IPS-20b (cell line): ENCODE measurements around the gene MINDY4.
"Not testable (repeated sequence)": the region's sequence is repeated elsewhere in the genome, so short reads cannot be mapped to it uniquely, and the experiment has no call there.

Experiments used
- H3K27ac ChIP-seq: one replicate; pipeline ENCODE4 v1.5.1; 2013; ENCODE audit warnings: low read length
- H3K27me3 ChIP-seq: 2 replicates; pipeline ENCODE4 v1.6.1; 2013; ENCODE audit warnings: mild to moderate bottlenecking, low read length, inconsistent platforms; ENCODE audit not compliant: insufficient read depth
- H3K36me3 ChIP-seq: 2 replicates; pipeline ENCODE4 v1.6.1; 2013; ENCODE audit warnings: low read depth, mild to moderate bottlenecking, inconsistent platforms, low read length, moderate library complexity; ENCODE audit not compliant: insufficient read depth
- H3K4me1 ChIP-seq: 2 replicates; pipeline ENCODE4 v1.6.1; 2013; ENCODE audit warnings: mild to moderate bottlenecking, control low read depth, inconsistent platforms, low read length, moderate library complexity; ENCODE audit not compliant: insufficient read depth
- H3K4me3 ChIP-seq: 2 replicates; pipeline ENCODE4 v1.5.1; 2013; ENCODE audit warnings: mild to moderate bottlenecking, low read length, inconsistent platforms
- H3K9ac ChIP-seq: 2 replicates; pipeline ENCODE4 v1.6.1; 2013; ENCODE audit warnings: low read depth, mild to moderate bottlenecking, inconsistent platforms, low read length, moderate library complexity
- H3K9me3 ChIP-seq: 2 replicates; pipeline ENCODE4 v1.6.1; 2013; ENCODE audit warnings: mild to moderate bottlenecking, low read depth, low read length, inconsistent platforms; ENCODE audit not compliant: insufficient read depth

Gene MINDY4

GRCh38 chr7:30797176-30798040 is 26.2 kb downstream of the MINDY4 start:
- Histone ChIP-seq H3K4me1 (no peaks in the 10 kb centered on the region; the same call in 1 of the 2 replicates), H3K36me3 (peaks cover 7% of the 10 kb centered on the region; the same call in 1 of the 2 replicates), H3K9me3 (no peaks in the 10 kb centered on the region), H3K27me3 (no peaks in the 10 kb centered on the region), H3K27ac (no peak overlapping the region), H3K9ac (no peak overlapping the region), H3K4me3 (no peak overlapping the region)

DNA sequence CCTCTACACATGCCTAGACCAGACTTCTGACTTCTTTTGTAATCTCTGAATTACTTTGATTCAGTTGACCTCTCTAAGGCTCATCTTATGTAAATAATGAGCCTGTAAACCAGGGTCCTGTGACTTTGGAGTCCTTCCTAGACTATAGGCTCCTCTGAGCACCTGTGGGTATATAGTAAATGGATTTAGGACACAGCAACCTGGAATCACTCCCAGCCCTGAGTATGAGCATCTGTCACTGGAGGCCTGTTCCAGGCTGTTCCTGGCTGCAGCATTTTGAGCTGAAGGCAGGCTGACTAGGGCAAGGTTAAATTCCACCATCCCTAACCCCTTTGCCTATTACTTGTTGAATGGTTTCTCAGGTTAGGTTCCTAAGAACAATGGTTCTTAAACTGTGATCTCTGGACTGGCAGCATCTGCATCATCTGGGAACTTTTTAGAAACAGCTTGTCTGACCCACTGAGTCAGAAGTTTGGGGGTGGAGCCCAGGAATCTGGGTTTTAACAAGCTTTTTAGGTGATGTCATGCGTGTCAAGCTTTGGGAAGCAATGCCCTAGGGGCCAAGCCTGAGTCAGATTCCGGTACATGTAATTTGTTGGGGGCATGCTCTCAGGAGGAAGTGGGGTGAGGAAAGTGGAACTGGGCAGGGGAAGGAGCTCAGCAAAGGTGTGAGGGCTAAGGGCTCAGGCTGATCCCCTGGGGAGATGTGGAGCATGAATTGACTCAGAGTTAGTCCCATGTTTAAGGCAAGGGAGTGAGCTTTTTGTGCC is 28.2 kb downstream of the MINDY4 start:
- Histone ChIP-seq H3K9ac (no peak overlapping the region), H3K4me3 (no peak overlapping the region), H3K9me3 (no peaks in the 10 kb centered on the region), H3K36me3 (no peaks in the 10 kb centered on the region; the same call in 1 of the 2 replicates), H3K4me1 (no peaks in the 10 kb centered on the region; the same call in 1 of the 2 replicates), H3K27ac (no peak overlapping the region), H3K27me3 (no peaks in the 10 kb centered on the region)

DNA sequence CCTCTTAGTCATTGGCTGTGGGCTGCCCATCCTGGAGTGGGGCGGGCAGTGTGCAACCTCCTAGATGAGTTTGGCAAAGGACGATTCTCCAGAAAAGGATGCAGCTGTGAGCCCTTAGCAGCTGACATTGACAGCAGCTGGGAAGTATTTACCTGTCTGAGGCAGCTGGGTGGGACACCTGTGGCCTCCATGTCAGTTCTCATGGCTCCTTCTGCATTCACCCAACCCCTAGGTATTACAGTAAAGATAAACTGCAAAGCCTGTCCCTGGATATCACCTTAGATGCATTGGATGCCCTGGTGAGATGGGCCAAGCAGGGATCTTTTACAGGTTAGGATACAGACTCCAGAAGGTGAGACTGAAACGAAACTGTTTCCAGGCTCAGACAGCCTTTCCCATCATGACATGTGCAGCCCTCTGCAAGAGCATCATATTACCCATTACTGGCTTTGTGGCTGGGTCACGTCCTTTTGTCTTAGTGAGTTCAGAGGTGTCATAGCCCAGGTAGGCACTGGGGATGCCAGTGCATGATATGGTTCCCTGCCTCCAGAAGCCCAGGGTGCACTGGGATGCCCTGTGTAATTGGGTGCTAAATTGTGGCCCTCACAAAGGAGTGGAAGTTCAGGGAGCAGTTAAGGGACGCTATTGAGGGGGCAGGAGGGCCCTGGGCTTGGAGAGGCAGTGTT is 28.9 kb downstream of the MINDY4 start:
- no peaks in the 10 kb centered on the region for H3K9me3 ChIP-seq
- no peak overlapping the region for H3K27ac ChIP-seq
- no peak overlapping the region for H3K4me3 ChIP-seq
- H3K36me3 ChIP-seq: no peaks in the 10 kb centered on the region; the same call in 1 of the 2 replicates
- H3K4me1 ChIP-seq: no peaks in the 10 kb centered on the region; the same call in 1 of the 2 replicates
- H3K9ac ChIP-seq: no peak overlapping the region
- no peaks in the 10 kb centered on the region for H3K27me3 ChIP-seq

GRCh38 chr7:30800785-30801252 is 29.6 kb downstream of the MINDY4 start:
- Histone ChIP-seq H3K9ac (no peak overlapping the region), H3K27me3 (no peaks in the 10 kb centered on the region), H3K4me3 (no peak overlapping the region), H3K4me1 (no peaks in the 10 kb centered on the region), H3K9me3 (no peaks in the 10 kb centered on the region), H3K27ac (no peak overlapping the region), H3K36me3 (no peaks in the 10 kb centered on the region; the same call in 1 of the 2 replicates)

- Histone ChIP-seq H3K36me3 (no peaks in the 10 kb centered on the region; the same call in 1 of the 2 replicates), H3K27ac (no peak overlapping the region), H3K4me3 (no peak overlapping the region), H3K4me1 (no peaks in the 10 kb centered on the region), H3K9ac (no peak overlapping the region), H3K9me3 (no peaks in the 10 kb centered on the region), H3K27me3 (no peaks in the 10 kb centered on the region)
Observed at GRCh38 chr7:30802812-30803211, 31.6 kb downstream of the MINDY4 start.

DNA sequence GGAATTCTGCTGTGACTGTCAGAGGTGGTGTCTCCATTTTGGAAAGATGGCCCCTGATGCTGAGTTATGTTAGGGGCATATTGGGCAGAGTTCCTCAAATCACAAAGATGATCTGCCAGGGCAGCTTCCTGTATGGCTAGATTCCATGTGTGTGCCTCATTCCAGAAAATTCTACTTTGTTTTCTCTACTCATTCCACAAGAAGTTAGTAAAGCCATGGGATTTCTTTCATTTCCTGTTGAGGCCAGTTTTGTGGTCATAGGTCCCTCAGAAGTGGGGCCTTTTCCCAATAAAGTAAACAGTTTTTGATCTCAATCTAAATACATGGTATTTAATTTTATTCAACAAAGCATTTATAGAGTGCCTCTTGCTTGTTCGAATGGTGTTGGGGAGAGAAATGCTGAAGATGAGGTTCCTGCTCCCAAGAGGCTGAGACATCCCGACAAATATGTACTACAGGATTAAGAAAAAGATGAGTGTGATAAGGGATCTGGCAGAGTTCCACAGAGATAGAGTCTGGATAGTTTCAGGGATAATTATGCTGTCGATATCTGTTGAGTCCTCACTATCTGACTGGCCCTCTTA is 33.0 kb downstream of the MINDY4 start:
- no peaks in the 10 kb centered on the region for H3K9me3 ChIP-seq
- H3K27ac ChIP-seq: no peak overlapping the region
- no peak overlapping the region for H3K9ac ChIP-seq
- no peak overlapping the region for H3K4me3 ChIP-seq
- no peaks in the 10 kb centered on the region for H3K27me3 ChIP-seq
- H3K36me3 ChIP-seq: no peaks in the 10 kb centered on the region; the same call in 1 of the 2 replicates
- no peaks in the 10 kb centered on the region for H3K4me1 ChIP-seq

DNA sequence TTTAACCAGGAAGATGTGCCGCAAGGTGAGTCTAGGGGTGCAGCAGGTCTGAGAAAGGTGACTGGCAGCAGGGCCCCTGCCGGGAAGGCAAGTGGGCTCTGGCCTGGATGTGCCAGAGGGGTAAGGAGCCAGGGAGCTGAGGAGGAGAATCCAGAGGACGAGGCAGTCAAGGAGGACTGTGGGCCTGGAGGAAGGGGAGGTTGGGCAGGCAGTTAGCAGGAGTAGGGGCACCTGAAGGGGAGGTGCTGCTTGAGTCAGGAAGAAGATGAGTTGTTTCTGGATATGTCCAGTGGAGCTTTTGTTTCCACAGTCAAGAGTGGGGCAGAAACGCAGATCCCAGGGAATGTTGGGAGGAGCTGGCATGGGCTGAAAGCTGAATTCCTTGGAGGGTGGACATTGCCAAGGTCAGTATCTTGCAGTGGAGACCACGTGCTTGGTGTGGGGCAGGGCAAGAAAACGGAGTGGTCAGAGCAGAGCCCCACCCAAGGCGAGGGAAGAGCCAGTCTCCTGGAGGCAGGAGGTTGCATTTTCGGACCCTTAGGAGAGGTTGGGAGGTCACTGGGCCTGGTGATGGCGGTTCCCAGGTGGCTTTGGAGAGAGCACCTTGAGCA is 34.0 kb downstream of the MINDY4 start:
- no peaks in the 10 kb centered on the region for H3K27me3 ChIP-seq
- H3K27ac ChIP-seq: no peak overlapping the region
- H3K4me3 ChIP-seq: no peak overlapping the region
- no peaks in the 10 kb centered on the region for H3K4me1 ChIP-seq
- H3K36me3 ChIP-seq: no peaks in the 10 kb centered on the region; the same call in 1 of the 2 replicates
- H3K9ac ChIP-seq: no peak overlapping the region
- no peaks in the 10 kb centered on the region for H3K9me3 ChIP-seq

DNA sequence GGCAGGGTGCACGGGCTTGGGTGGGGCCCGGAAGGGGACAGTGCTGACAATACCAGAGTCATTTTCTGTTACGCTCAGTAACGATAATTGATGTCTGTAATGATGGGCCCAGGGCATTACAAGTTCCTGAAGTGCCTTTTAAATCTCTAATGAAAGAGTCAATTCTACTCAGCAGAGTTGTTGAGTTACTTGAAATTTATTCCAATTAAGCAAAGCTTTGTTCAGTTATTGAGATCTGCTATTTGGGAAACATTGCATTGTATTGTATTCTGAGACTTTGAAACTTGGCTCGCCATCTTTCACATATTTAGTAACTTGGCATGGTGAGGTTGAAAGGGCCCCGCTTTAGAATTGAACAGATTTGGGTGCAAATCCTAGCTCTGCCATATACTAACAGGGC is 34.7 kb downstream of the MINDY4 start:
- no peak overlapping the region for H3K4me3 ChIP-seq
- H3K9ac ChIP-seq: no peak overlapping the region
- no peak overlapping the region for H3K27ac ChIP-seq
- H3K36me3 ChIP-seq: no peaks in the 10 kb centered on the region; the same call in 1 of the 2 replicates
- H3K27me3 ChIP-seq: no peaks in the 10 kb centered on the region
- H3K9me3 ChIP-seq: no peaks in the 10 kb centered on the region
- no peaks in the 10 kb centered on the region for H3K4me1 ChIP-seq

DNA sequence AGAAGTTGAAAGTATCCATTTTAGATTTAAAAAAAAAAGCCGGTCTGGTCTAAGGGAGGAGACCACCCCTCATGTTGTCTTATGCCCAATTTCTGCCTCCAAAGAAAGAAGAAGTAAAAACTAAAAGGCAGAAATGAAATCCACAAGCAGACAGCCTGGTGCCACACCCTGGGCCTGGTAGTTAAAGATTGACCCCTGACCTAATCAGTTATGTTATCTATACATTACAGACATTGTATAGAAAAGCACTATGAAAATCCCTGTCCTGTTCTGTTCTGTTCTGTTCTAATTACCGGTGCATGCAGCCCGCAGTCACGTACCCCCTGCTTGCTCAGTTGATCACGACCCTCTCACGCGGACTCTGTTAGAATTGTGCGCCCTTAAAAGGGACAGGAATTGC is 36.3 kb downstream of the MINDY4 start:
- H3K36me3 ChIP-seq, H3K9ac ChIP-seq, H3K27me3 ChIP-seq, H3K4me3 ChIP-seq, H3K9me3 ChIP-seq, H3K27ac ChIP-seq, H3K4me1 ChIP-seq: not testable (repeated sequence)

GRCh38 chr7:30807941-30808340 is 36.7 kb downstream of the MINDY4 start:
- not testable (repeated sequence) for H3K36me3 ChIP-seq, H3K9ac ChIP-seq, H3K9me3 ChIP-seq, H3K27ac ChIP-seq, H3K4me3 ChIP-seq, H3K4me1 ChIP-seq, H3K27me3 ChIP-seq

- H3K4me1 ChIP-seq: no peaks in the 10 kb centered on the region; the same call in 1 of the 2 replicates
- no peaks in the 10 kb centered on the region for H3K36me3 ChIP-seq
- no peaks in the 10 kb centered on the region for H3K9me3 ChIP-seq
- H3K27me3 ChIP-seq: no peaks in the 10 kb centered on the region
- H3K4me3 ChIP-seq: no peak overlapping the region
- H3K9ac ChIP-seq: no peak overlapping the region
- no peak overlapping the region for H3K27ac ChIP-seq
Observed at GRCh38 chr7:30810986-30811385, 39.8 kb downstream of the MINDY4 start.
